HG02884 (cell line): ENCODE measurements around the gene SYN1.

ENCODE experiments used
- ATAC-seq: cut with Tn5 transposase; IDR thresholded peaks from one replicate; pipeline ENCODE4 v1.9.1; 2021; ENCODE audit warnings: mild to moderate bottlenecking, moderate library complexity; ENCODE audit not compliant: unreplicated experiment

Gene SYN1

DNA sequence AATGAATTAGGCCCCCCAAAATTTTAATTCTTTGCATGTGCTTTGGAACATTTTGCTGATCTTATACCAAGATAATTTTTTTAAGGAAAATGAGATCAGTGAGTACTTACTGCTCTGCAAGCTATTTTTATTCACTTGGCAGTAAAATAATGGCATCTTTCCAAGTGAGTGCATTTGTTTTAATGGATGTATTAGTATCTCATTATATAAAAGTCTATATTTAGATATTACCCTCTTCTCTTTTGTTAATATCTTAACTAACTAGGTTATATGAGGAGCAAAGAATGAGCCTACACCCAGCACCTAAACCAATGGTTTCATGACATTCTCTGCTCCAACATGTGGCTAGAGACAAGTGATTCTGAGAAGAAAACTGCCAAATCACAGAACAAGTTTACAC is 79.8 kb downstream of the SYN1 start:
- no peak for ATAC-seq

DNA sequence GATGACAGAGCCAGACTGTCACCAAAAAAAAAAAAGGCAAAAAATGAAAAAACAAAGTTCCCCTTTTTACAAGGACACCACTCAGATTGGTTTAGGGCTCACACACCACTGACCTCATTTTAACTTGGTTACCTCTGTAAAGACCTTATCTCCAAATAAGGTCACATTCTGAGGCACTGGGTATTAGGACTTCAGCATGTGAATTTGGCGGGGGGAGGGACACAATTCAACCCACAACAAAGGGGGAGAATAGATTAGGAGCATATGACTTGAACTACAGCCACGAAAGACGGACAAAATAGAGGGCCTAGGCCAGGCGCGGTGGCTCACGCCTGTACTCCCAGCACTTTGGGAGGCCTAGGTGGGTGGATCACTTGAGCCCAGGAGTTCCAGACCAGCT is 89.6 kb downstream of the SYN1 start:
- ATAC-seq, result no peak

DNA sequence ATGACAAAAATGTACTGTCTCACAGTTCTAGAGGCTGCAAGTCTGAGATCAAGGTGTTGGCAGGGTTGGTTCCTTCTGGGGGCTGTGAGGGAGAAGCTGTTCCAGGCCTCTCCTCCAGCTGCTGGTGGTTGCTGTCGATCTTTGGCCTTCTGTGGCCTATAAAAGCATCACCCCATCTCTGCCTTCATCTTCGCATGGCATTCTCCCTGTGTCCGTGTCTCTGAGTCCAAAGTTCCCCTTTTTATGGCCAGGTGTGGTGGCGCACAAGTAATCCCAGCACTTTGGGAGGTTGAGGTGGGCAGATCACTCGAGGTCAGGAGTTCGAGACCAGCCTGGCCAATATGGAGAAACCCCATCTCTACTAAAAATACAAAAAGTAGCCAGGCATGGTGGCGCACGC is 90.1 kb downstream of the SYN1 start:
- ATAC-seq, result no peak

DNA sequence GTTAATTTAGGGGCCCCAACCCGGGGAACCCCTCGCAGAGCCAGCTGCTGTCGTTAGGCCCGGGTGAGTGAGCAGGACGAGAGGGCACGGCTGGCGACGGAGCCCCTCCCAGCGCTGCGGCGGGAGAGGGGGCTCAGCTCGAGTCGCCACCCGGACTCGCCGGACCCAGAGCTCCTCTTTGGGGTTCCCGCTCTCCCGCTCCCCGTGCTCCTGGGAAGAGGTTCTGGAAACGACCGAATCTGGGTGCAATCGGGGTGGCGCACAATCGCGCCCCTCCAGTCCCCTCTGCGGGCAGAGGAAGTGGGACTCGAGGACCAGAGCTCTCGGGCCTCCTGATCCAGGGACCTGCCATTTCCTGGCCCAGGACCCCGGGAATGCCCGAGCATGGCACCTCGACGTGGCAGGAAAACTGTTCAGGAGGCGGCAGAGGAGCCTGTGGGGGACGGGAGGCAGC is 95.9 kb downstream of the SYN1 start:
- no peak for ATAC-seq

DNA sequence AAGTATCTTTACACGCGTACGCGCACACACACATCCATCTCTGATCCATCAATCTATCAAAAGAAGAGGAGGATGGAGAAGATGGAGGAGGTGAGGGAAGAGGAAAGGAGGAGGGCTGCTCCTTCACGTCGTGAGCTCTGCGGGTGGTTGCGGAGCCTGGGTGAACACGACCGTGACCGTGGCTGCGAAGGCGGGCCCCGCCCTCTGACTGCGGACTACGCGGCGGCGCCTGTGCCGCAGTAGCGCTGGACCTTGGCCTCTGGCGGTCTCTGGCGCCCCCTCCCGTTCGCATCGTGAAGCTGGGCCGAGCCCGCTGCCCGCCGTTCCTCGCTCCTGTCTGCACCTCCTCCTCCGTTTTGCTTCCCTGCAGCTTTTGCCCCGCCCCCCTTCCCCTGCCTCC is 96.4 kb downstream of the SYN1 start:
- peak; percentile 81 for ATAC-seq
